ENCODE results near the gene NFATC2. TPM values are rescaled to one million over a fixed set of nuclear protein-coding genes. Genes with fewer than 3 reads are reported as not detected.

NFATC2 gene
- total and polyA plus RNA-seq, 2 of the 8 experiments (the other 6 are each of a cell fraction or from before 2014, with no cell fraction given) = 0.27 to 0.91 TPM

DNA sequence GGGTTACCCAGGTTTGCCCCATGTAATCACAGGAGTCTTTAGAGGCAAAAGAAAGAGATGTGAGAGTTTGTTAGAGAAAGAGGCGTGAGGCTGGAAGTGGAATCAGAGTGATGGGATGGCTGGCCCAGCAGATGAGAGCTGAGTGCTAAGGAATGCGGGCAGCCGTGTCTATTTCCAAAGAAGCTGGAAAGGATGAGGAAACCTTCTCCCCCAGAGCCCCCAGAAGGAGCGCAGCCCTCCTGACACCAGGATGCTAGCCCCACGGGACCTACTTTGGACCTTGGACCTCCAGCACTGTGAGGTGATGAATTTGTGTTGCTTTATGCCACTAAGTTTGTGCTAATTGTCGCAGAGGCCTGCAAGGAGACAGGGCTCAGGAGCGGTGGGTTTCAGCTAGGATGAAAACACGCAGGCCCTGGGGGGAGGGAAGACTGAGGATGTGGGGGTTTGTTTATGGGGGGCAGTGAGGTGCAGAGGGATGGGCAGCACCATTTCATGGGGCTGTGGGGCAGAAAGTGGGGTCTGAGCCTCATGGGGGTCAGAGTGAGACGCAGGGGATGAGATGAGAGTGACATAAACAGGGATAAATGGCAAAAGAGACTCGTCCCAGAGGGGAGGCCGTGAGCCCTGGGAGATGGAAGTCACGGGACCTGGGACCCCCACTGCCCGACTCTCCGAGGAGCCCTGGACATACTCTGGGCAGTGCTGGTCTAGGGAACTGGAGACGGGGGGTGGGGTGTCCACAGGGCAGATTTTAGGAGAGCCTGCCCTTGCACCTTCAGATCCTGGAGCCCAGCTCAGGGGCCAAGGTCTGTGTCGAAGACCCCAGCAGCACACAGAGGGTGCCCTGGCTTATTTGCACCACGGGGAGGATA lies 160.2 kb downstream of the NFATC2 start:
- Histone ChIP-seq H3K14ac (ENCODE audit: insufficient read length) (no peak overlapping the region), H3K4me1 (replicated peaks in 1 of 4; ENCODE audit: control insufficient read depth in 3 of 4, insufficient read depth in 4 of 4, low read length in 3 of 4) (peaks cover 2 to 7% (median 5%) of the 10 kb centered on the region in 4 experiments; a peak in 6 of 7 replicates), H3K4me3 (ENCODE audit: extremely low read depth in 1 of 4, insufficient read depth in 2 of 4, low read depth in 3 of 4, low read length in 4 of 4) (no peak overlapping the region), H3K23me2 (ENCODE audit: low read depth, low read length) (no peaks in the 10 kb centered on the region), H2AK5ac (ENCODE audit: low read depth, low read length) (no peak overlapping the region), H3K27ac (ENCODE audit: low read depth, low read length) (no peak overlapping the region), H3K56ac (replicated peaks; ENCODE audit: insufficient read length, low read depth, low read length) (no peak overlapping the region), H2AFZ (ENCODE audit: low read length) (no peak overlapping the region), H2BK15ac (ENCODE audit: low read length) (no peak overlapping the region), H3K18ac (ENCODE audit: extremely low read depth, low read length) (no peak overlapping the region), H4K8ac (ENCODE audit: extremely low read depth, insufficient read depth, low read length) (no peak overlapping the region), H3K4ac (replicated peaks; ENCODE audit: insufficient read length, low read depth, low read length) (no peak overlapping the region), H3K79me2 (ENCODE audit: control insufficient read depth in 1 of 2, insufficient read depth in 2 of 2, low read length in 2 of 2) (no peaks in the 10 kb centered on the region), H4K20me1 (replicated peaks in 1 of 2; ENCODE audit: control insufficient read depth in 1 of 2, insufficient read depth in 2 of 2, low read length in 2 of 2) (no peaks in the 10 kb centered on the region), H3K9me3 (ENCODE audit: insufficient read depth in 2 of 2, low read depth in 1 of 2, low read length in 1 of 2) (no peaks in the 10 kb centered on the region), H4K91ac (replicated peaks; ENCODE audit: insufficient read length, low read length) (no peak overlapping the region), H3K79me1 (ENCODE audit: low read depth, low read length) (no peaks in the 10 kb centered on the region), H3K23ac (ENCODE audit: insufficient read length) (no peak overlapping the region), H2BK12ac (ENCODE audit: low read depth, low read length) (no peak overlapping the region), H3K27me3 (replicated peaks in 1 of 4; ENCODE audit: control insufficient read depth in 3 of 4, extremely low read depth in 1 of 4, insufficient read depth in 3 of 4, low read length in 3 of 4) (no peaks in the 10 kb centered on the region), H2BK120ac (replicated peaks; ENCODE audit: low read depth, low read length) (no peak overlapping the region), H3K4me2 (ENCODE audit: insufficient read depth in 1 of 2, low read depth in 2 of 2, low read length in 2 of 2) (no peak overlapping the region), H2BK5ac (ENCODE audit: low read depth, low read length) (no peak overlapping the region), H4K5ac (ENCODE audit: insufficient read length, low read depth, low read length) (no peak overlapping the region), H2BK20ac (ENCODE audit: low read length) (no peak overlapping the region), H3K36me3 (ENCODE audit: control insufficient read depth in 2 of 4, insufficient read depth in 4 of 4, low read length in 3 of 4) (no peaks in the 10 kb centered on the region), H3K9ac (replicated peaks in 1 of 4; ENCODE audit: extremely low read depth in 1 of 4, low read depth in 3 of 4, low read length in 3 of 4) (no peak overlapping the region)
- ChIA-PET POLR2A (ENCODE audit: partially characterized antibody) (no interaction called here), CTCF (ENCODE audit: partially characterized antibody) (interaction anchor here (0.6 to 1.8 kb wide), 8 partner anchors 30 to 767 kb away, joined by 3 to 8 read pairs (median 3); no protein-coding TSS in a partner anchor)
- FAIRE-seq (no peak), DNase-seq (ENCODE audit: low read depth in 1 of 2, low spot score in 2 of 2) (no peak)
- 88% methylated on average over 14 of the region's 17 CpGs; no CpG with 5 or more reads in 1 of the 2 experiments for WGBS, 2 experiments (ENCODE audit: extremely low coverage in 1 of 2, insufficient coverage in 1 of 2, insufficient read length in 1 of 2, insufficient replicate concordance in 2 of 2, low coverage in 1 of 2, low lambda C conversion rate in 2 of 2, missing lambda C conversion rate in 1 of 2)
- no peak for TF ChIP-seq MAFK (IDR thresholded peaks at IDR 0.05; ENCODE audit: low read depth, low read length)
- no peak for TF ChIP-seq ASH2L (IDR thresholded peaks at IDR 0.05; ENCODE audit: low read length)
- no peak for TF ChIP-seq EZH2 (IDR thresholded peaks at IDR 0.05; ENCODE audit: low read depth, low read length, severe bottlenecking)
- no peak for TF ChIP-seq SIN3A (conservative IDR thresholded peaks at IDR 0.05 in 1 of 2, IDR thresholded peaks at IDR 0.05 in 1 of 2; ENCODE audit: low read depth in 1 of 2, low read length in 2 of 2)
- TF ChIP-seq, protein P1, sequence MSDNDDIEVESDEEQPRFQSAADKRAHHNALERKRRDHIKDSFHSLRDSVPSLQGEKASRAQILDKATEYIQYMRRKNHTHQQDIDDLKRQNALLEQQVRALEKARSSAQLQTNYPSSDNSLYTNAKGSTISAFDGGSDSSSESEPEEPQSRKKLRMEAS (IDR thresholded peaks at IDR 0.05) = no peak
- TF ChIP-seq TEAD4 (IDR thresholded peaks at IDR 0.05; ENCODE audit: low read depth, low read length) = no peak
- no peak for TF ChIP-seq POLR2A (IDR thresholded peaks at IDR 0.05; ENCODE audit: control extremely low read depth in 1 of 2, low read depth in 2 of 2, low read length in 2 of 2)
- TF ChIP-seq, protein P2, sequence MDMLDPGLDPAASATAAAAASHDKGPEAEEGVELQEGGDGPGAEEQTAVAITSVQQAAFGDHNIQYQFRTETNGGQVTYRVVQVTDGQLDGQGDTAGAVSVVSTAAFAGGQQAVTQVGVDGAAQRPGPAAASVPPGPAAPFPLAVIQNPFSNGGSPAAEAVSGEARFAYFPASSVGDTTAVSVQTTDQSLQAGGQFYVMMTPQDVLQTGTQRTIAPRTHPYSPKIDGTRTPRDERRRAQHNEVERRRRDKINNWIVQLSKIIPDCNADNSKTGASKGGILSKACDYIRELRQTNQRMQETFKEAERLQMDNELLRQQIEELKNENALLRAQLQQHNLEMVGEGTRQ (IDR thresholded peaks at IDR 0.05; ENCODE audit: low read length) = no peak
